K562 (cell line): ENCODE results near the gene TNFSF13. TPM values are rescaled to one million over a fixed set of nuclear protein-coding genes. Genes with fewer than 3 reads are reported as not detected.

Experiments
- ATAC-seq: fragments of 200-7000 bp; cut with Tn5 transposase; 3 replicates; pipeline ENCODE4 v1.9.1; 2020; ENCODE audit warnings: moderate library complexity
- BruUV-seq: library from RNA; stranded (reverse); fragments of 400-500 nt; replicated peaks from 2 replicates; lab custom pipeline; 2021; lab: Mats Ljungman, UMichigan
- CTCF ChIA-PET: fragments of 300-600 bp; formaldehyde crosslinking; extraction: SDS; loops from one replicate; lab custom pipeline; 2021; ENCODE audit warnings: low intra/inter-chr PET ratio; lab: Yijun Ruan, JAX
- POLR2A ChIA-PET: fragments of 300-600, 350-650 bp; sonication (Branson Sonifier 250); formaldehyde crosslinking; extraction: SDS; loops from one replicate; lab custom pipeline; 2021; ENCODE audit warnings: antibody characterized with exemption, inconsistent platforms; lab: Yijun Ruan, JAX
- DNase-seq, 4 experiments: peaks; one replicate each; pipeline versions ENCODE4 v3.0.0 to v3.0.0-alpha.2; 2011 to 2018; ENCODE audit warnings: low spot score in 3 of 4, mixed read lengths in 3 of 4; ENCODE audit errors: extremely low read depth in 1 of 4
- FAIRE-seq: peaks from 2 replicates; lab custom pipeline; 2011; peaks lifted over from hg19 to GRCh38; lab: Jason Lieb, UNC
- H2AFZ ChIP-seq: 2 replicates; pipeline ENCODE4 v1.6.0; 2011; ENCODE audit warnings: low read depth, low read length, control low read depth, inconsistent platforms
- H3K27ac ChIP-seq: fragments of 200-600 bp; 3 replicates; pipeline ENCODE4 v1.8.0; 2011; ENCODE audit warnings: low read depth, mild to moderate bottlenecking, control low read depth, inconsistent platforms, low read length, moderate library complexity, mixed read lengths; ENCODE audit errors: extremely low read depth
- H3K27me3 ChIP-seq, 2 experiments: fragments of 300-600 bp in 1 of 2; 2 replicates in 1 of 2; 3 replicates in 1 of 2; pipeline versions ENCODE4 v1.6.0 to v1.8.0; 2011; ENCODE audit warnings: inconsistent platforms in 2 of 2, low read length in 2 of 2, mild to moderate bottlenecking in 1 of 2, mixed read lengths in 1 of 2, moderate library complexity in 1 of 2; ENCODE audit not compliant: control insufficient read depth in 2 of 2, insufficient read depth in 2 of 2
- H3K36me3 ChIP-seq: fragments of 300-600 bp; 3 replicates; pipeline ENCODE4 v1.8.0; 2011; ENCODE audit warnings: mild to moderate bottlenecking, low read length, inconsistent platforms; ENCODE audit not compliant: control insufficient read depth, insufficient read depth
- H3K4me1 ChIP-seq, 2 experiments: fragments of 200-600 bp in 1 of 2; replicated peaks in 1 of 2; 2 replicates in 1 of 2; 3 replicates in 1 of 2; pipeline versions ENCODE4 v1.5.1 to v1.8.0; 2011; ENCODE audit warnings: inconsistent platforms in 2 of 2, low read length in 2 of 2, mild to moderate bottlenecking in 1 of 2, mixed read lengths in 1 of 2, moderate library complexity in 1 of 2; ENCODE audit not compliant: control insufficient read depth in 2 of 2, insufficient read depth in 2 of 2
- H3K4me2 ChIP-seq: 2 replicates; pipeline ENCODE4 v1.6.1; 2011; ENCODE audit warnings: low read length, control low read depth, inconsistent platforms, mixed read lengths; ENCODE audit not compliant: insufficient read depth
- H3K4me3 ChIP-seq: fragments of 200-600 bp; sonication (generic), shearing (Covaris generic); 2 replicates; pipeline ENCODE4 v1.5.1; 2016; ENCODE audit warnings: control low read depth, inconsistent platforms
- H3K79me2 ChIP-seq: fragments of 200-600 bp; 3 replicates; pipeline ENCODE4 v1.8.0; 2011; ENCODE audit warnings: low read length, inconsistent platforms; ENCODE audit not compliant: control insufficient read depth, insufficient read depth
- H3K9ac ChIP-seq, 2 experiments: 2 replicates each; pipeline versions ENCODE4 v1.6.0 to v1.6.1; 2011; ENCODE audit warnings: low read depth in 2 of 2, low read length in 2 of 2, control low read depth in 1 of 2, inconsistent platforms in 1 of 2, mild to moderate bottlenecking in 1 of 2, mixed read lengths in 1 of 2; ENCODE audit not compliant: insufficient read depth in 1 of 2
- H3K9me1 ChIP-seq: one replicate; pipeline ENCODE4 v1.6.0; 2011; ENCODE audit warnings: inconsistent platforms, mild to moderate bottlenecking, low read length, moderate library complexity; ENCODE audit not compliant: control insufficient read depth, insufficient read depth
- H3K9me3 ChIP-seq: replicated peaks from 2 replicates; pipeline ENCODE4 v1.5.1; 2011; ENCODE audit warnings: low read depth, low read length, inconsistent platforms; ENCODE audit not compliant: control insufficient read depth, insufficient read depth
- H4K20me1 ChIP-seq: replicated peaks from 2 replicates; pipeline ENCODE4 v1.6.1; 2011; ENCODE audit warnings: low read length, inconsistent platforms, mixed read lengths; ENCODE audit not compliant: control insufficient read depth, insufficient read depth
- GABPA ChIP-seq: fragments of 200-800 bp; sonication (Bioruptor generic); conservative IDR thresholded peaks from 2 replicates; pipeline ENCODE4 v1.6.1; 2016; ENCODE audit warnings: low read depth, missing genetic modification characterization, missing compliant biosample characterization
- PHF8 ChIP-seq: fragments of 200-600 bp; sonication (generic); IDR thresholded peaks from 2 replicates; pipeline ENCODE4 v1.6.1; 2012; ENCODE audit warnings: mixed run types, mild to moderate bottlenecking, inconsistent platforms, low read length, moderate library complexity, borderline replicate concordance
- ZFX ChIP-seq: sonication (generic); formaldehyde crosslinking; IDR thresholded peaks from 2 replicates; pipeline ENCODE4 v1.8.0; 2022; ENCODE audit warnings: mild to moderate bottlenecking, missing genetic modification reagents, moderate library complexity
- ZNF134 ChIP-seq: fragments of 250-450 bp; sonication (Bioruptor Pico); conservative IDR thresholded peaks from 2 replicates; pipeline ENCODE4 v1.4.0; 2020
- WGBS: fragments of 100-300 bp; shearing (Covaris generic); methylation state at CpG from one replicate; pipeline ENCODE4 v1.1.6; 2016; ENCODE audit warnings: low coverage, mixed read lengths; ENCODE audit not compliant: insufficient coverage; ENCODE audit errors: missing lambda C conversion rate; 5-methylcytosine and 5-hydroxymethylcytosine counted together
- in situ Hi-C: fragments of 300-500 bp; cut with MboI; formaldehyde crosslinking; loops from 4 replicates; pipeline ENCODE4 v1.15.0; 2018; ENCODE audit warnings: inconsistent platforms, mixed read lengths
- intact Hi-C: fragments of 100-400 bp; cut with micrococcal nuclease; formaldehyde crosslinking; loops from 2 replicates; pipeline ENCODE4 v1.14.2; 2022
- polyA plus RNA-seq, 8 experiments: library from polyadenylated mRNA; depleted of rRNA in 4 of 8; stranded (reverse) in 5 of 8; unstranded in 3 of 8; fragments of >200 nt; fragmentation: Nextera tagmentation in 2 of 8; fragmentation: Illumina TruSeq in 1 of 8; extraction: Ambion mirVana in 2 of 8; extraction: Trizol in 1 of 8; gene quantifications; 2 replicates each; pipeline versions ENCODE4 v1.2.1 to v1.2.3, GENCODE V29; 2011 to 2014; ENCODE audit warnings: inconsistent platforms in 1 of 8, missing spikeins in 1 of 8
- total RNA-seq, 7 experiments: library from RNA; depleted of rRNA in 6 of 7; stranded (reverse); fragments of >200 nt in 6 of 7; fragmentation: Illumina TruSeq in 2 of 7; extraction: Trizol in 2 of 7; gene quantifications; 2 replicates each; pipeline versions ENCODE4 v1.2.1 to v1.2.3, GENCODE V29; 2011 to 2021; ENCODE audit warnings: low replicate concordance in 1 of 7

TNFSF13 gene
- total and polyA plus RNA-seq, 9 of the 15 experiments (the other 6 are each of a cell fraction or from before 2014, with no cell fraction given) = 0.04 to 0.51 (median 0.19) TPM; not detected in 1

- ChIA-PET POLR2A (interaction anchor here (0.6 to 1.2 kb wide), 4 partner anchors 20 to 298 kb away, joined by 3 read pairs; no protein-coding TSS in a partner anchor), CTCF (no interaction called here)
- peaks cover 14 to 52% of the 10 kb centered on the region in 2 experiments; a peak in 4 of 5 replicates for H3K4me1 ChIP-seq
- H3K4me2 ChIP-seq = no peak overlapping the region
- peak overlapping the region; percentile 53; the same call in 1 of the 2 replicates for H2AFZ ChIP-seq
- peaks cover under 1% of the 10 kb centered on the region; the same call in 1 of the 3 replicates for H3K36me3 ChIP-seq
- peak overlapping the region in 1 of 2 experiments; percentile 61; a peak in 2 of 4 replicates for H3K9ac ChIP-seq
- in situ Hi-C loops (loop anchor here (10.0 to 25.0 kb wide), 2 partner anchors 203 to 521 kb away; partner anchors contain the start of genes KCTD11, SLC16A11, SLC16A13 and TMEM95), intact Hi-C loops (no loop called here)
- no TSS peak for BruUV-seq
- no peak for DNase-seq
- no peak overlapping the region for H3K27ac ChIP-seq
- no peaks in the 10 kb centered on the region for H3K27me3 ChIP-seq
- TF ChIP-seq PHF8 (peak; percentile 24; the same call in 1 of the 2 replicates), GABPA (tag) (no peak), ZNF134 (CRISPR knock-in tag) (0 out of 2 replicates have a peak, but pooled peaks have one; percentile 28), ZFX (CRISPR knock-in tag) (peak; percentile 63)
- WGBS = 65% methylated on average over 10 of the region's 21 CpGs
- FAIRE-seq = no peak
- H3K4me3 ChIP-seq = no peak overlapping the region
- peaks cover 18% of the 10 kb centered on the region for H3K79me2 ChIP-seq
- H4K20me1 ChIP-seq = no peaks in the 10 kb centered on the region
- H3K9me1 ChIP-seq = no peaks in the 10 kb centered on the region
- no peak for ATAC-seq
- H3K9me3 ChIP-seq = no peaks in the 10 kb centered on the region
These were observed 591 bp upstream of the TNFSF13 start for GRCh38 chr17:7557775-7558543.
